ENCODE data around the gene MGME1.

GRCh38 chr20:18034039-18034438 lies 65.2 kb downstream of the MGME1 start:
- TF ChIP-seq CTCF (IDR thresholded peaks at IDR 0.05) (no peak), POLR2A (IDR thresholded peaks at IDR 0.05) (no peak)
